Measurements from ENCODE around the gene ULK2. TPM values are rescaled to one million over a fixed set of nuclear protein-coding genes. Genes with fewer than 3 reads are reported as not detected.

Gene ULK2
- total RNA-seq, 1 experiment from 2014 or later: 12.7 TPM

DNA sequence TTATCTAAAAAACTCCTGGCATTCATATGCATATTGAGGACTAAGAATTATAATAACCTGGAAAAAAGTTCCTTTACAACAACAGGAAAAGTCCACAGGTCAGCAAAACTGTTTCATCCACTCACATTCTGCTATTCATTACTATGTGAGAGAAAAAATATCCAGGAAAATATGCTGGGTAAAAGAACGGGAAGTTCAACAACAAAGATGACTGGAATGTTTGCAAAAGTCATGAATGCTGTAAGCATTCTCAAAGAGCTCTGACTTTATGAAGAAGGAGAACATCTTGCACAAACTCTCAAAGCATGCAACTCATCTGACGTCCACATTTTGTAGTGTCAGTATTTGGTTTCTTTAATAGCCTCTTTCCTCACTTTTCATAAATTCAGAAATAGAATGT, 62.7 kb downstream of the ULK2 start:
- no peaks in the 10 kb centered on the region for H3K79me2 ChIP-seq (ENCODE audit: insufficient read depth, low read length)
- no peak overlapping the region for H3K9ac ChIP-seq (ENCODE audit: low read length)
- H3K4me2 ChIP-seq (ENCODE audit: low read length): no peak overlapping the region
- ChIA-PET RAD21 (ENCODE audit: low non-redundant PET in 1 of 2, low total read pairs in 2 of 2, uncharacterized antibody in 2 of 2, unreplicated experiment in 2 of 2) (interaction anchor here in 1 of 2 experiments (0.6 kb wide), 1 partner anchor 19 kb away, joined by 3 read pairs; no protein-coding TSS in a partner anchor), CTCF (no interaction called here), POLR2A (no interaction called here)
- TF ChIP-seq, protein P1, sequence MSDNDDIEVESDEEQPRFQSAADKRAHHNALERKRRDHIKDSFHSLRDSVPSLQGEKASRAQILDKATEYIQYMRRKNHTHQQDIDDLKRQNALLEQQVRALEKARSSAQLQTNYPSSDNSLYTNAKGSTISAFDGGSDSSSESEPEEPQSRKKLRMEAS (IDR thresholded peaks at IDR 0.05): no peak
- TF ChIP-seq EGR1 (IDR thresholded peaks at IDR 0.05; ENCODE audit: low read depth): no peak
- no peak for TF ChIP-seq SP1 (IDR thresholded peaks at IDR 0.05; ENCODE audit: low read depth)
- no peak for TF ChIP-seq SIN3A (IDR thresholded peaks at IDR 0.05; ENCODE audit: low read depth)
- TF ChIP-seq ELF1 (IDR thresholded peaks at IDR 0.05; ENCODE audit: borderline replicate concordance, low read depth): no peak
- TF ChIP-seq SRF (IDR thresholded peaks at IDR 0.05; ENCODE audit: low read depth): no peak
- TF ChIP-seq, protein P2, sequence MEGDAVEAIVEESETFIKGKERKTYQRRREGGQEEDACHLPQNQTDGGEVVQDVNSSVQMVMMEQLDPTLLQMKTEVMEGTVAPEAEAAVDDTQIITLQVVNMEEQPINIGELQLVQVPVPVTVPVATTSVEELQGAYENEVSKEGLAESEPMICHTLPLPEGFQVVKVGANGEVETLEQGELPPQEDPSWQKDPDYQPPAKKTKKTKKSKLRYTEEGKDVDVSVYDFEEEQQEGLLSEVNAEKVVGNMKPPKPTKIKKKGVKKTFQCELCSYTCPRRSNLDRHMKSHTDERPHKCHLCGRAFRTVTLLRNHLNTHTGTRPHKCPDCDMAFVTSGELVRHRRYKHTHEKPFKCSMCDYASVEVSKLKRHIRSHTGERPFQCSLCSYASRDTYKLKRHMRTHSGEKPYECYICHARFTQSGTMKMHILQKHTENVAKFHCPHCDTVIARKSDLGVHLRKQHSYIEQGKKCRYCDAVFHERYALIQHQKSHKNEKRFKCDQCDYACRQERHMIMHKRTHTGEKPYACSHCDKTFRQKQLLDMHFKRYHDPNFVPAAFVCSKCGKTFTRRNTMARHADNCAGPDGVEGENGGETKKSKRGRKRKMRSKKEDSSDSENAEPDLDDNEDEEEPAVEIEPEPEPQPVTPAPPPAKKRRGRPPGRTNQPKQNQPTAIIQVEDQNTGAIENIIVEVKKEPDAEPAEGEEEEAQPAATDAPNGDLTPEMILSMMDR (IDR thresholded peaks at IDR 0.05 in 2 of 3, conservative IDR thresholded peaks at IDR 0.05 in 1 of 3; ENCODE audit: borderline replicate concordance in 1 of 3, insufficient read depth in 1 of 3, low read depth in 2 of 3, low read length in 2 of 3): no peak
- TF ChIP-seq, protein P3, sequence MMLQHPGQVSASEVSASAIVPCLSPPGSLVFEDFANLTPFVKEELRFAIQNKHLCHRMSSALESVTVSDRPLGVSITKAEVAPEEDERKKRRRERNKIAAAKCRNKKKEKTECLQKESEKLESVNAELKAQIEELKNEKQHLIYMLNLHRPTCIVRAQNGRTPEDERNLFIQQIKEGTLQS (IDR thresholded peaks at IDR 0.05): no peak
- TF ChIP-seq POLR2AphosphoS5 (IDR thresholded peaks at IDR 0.05; ENCODE audit: low read depth, low read length): no peak
- no peak for TF ChIP-seq YY1 (IDR thresholded peaks at IDR 0.05; ENCODE audit: extremely low read depth, insufficient replicate concordance, low read depth, low read length)
- TF ChIP-seq RAD21 (IDR thresholded peaks at IDR 0.05; ENCODE audit: low read depth): no peak
- no peak for TF ChIP-seq ZFX (IDR thresholded peaks at IDR 0.05)
- TF ChIP-seq CBX3 (IDR thresholded peaks at IDR 0.05; ENCODE audit: low read depth): no peak
- TF ChIP-seq CEBPB (IDR thresholded peaks at IDR 0.05; ENCODE audit: low read depth): no peak
- no peak for TF ChIP-seq POLR2A (IDR thresholded peaks at IDR 0.05; ENCODE audit: borderline replicate concordance, extremely low read depth, insufficient read depth, insufficient read length)
- TF ChIP-seq EZH2 (IDR thresholded peaks at IDR 0.05): no peak
- H3K9me2 ChIP-seq (ENCODE audit: insufficient read depth): no peaks in the 10 kb centered on the region
- no peaks in the 10 kb centered on the region for H3K27me3 ChIP-seq (ENCODE audit: insufficient read depth, low read length)
- no peak overlapping the region for H3K27ac ChIP-seq (ENCODE audit: low read depth, low read length)
- no peaks in the 10 kb centered on the region for H3K9me3 ChIP-seq (ENCODE audit: control insufficient read depth in 1 of 2, insufficient read depth in 1 of 2, low read depth in 1 of 2, low read length in 2 of 2)
- DNase-seq (ENCODE audit: low read depth, low spot score) (no peak), ATAC-seq (no peak)
- H3K36me3 ChIP-seq (ENCODE audit: control insufficient read depth in 1 of 2, insufficient read depth in 2 of 2, low read length in 2 of 2): no peaks in the 10 kb centered on the region
- H2AFZ ChIP-seq (ENCODE audit: low read depth, low read length, poor library complexity, severe bottlenecking): no peak overlapping the region
- no TSS peak for BruUV-seq (replicated peaks)
- no peaks in the 10 kb centered on the region for H4K20me1 ChIP-seq (ENCODE audit: insufficient read depth)
- intact Hi-C loops (cut with micrococcal nuclease): no loop called here
- H3K4me1 ChIP-seq (ENCODE audit: control insufficient read depth in 1 of 2, insufficient read depth in 2 of 2, low read length in 2 of 2): no peaks in the 10 kb centered on the region
- no peak overlapping the region for H3K4me3 ChIP-seq (replicated peaks in 1 of 2; ENCODE audit: low read depth in 1 of 2, low read length in 2 of 2)
